ENCODE measurements around the gene PLXNA2. TPM values are rescaled to one million over a fixed set of nuclear protein-coding genes. Genes with fewer than 3 reads are reported as not detected.

PLXNA2 gene
- total and polyA plus RNA-seq, 2 of the 8 experiments (the other 6 are each of a cell fraction or from before 2014, with no cell fraction given): 0.33 to 1.5 TPM

- TF ChIP-seq SIN3A (conservative IDR thresholded peaks at IDR 0.05 in 1 of 2, IDR thresholded peaks at IDR 0.05 in 1 of 2; ENCODE audit: low read depth in 1 of 2, low read length in 2 of 2) (no peak), GABPA (IDR thresholded peaks at IDR 0.05; ENCODE audit: borderline replicate concordance, insufficient read depth, low read length) (no peak)
Observed at GRCh38 chr1:208206092-208206698, 38.0 kb downstream of the PLXNA2 start (continued).
